ENCODE data around the gene XXYLT1. TPM values are rescaled to one million over a fixed set of nuclear protein-coding genes. Genes with fewer than 3 reads are reported as not detected.

XXYLT1 gene
- total and polyA plus RNA-seq, 9 of the 15 experiments (the other 6 are each of a cell fraction or from before 2014, with no cell fraction given), result 1.9 to 18.9 (median 15.0) TPM

DNA sequence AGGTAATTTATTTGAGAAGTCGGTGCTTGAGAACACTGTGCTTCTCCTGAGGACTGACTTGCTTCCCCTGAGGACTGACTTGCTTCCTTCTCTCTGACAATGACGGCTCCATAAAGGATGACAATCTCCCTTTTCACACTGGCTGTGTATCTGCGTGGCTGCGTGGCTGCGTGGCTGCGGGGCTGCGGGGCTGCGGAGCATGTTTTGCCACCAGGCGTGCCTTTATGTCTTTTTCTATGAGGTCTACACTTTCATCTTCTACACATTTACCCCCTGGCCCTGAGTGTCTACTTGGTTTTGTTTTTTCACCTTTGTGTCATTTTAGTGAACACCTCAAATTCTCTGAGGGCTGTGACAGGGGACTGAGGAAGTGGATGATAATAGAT is 89.9 kb downstream of the XXYLT1 start:
- Histone ChIP-seq H2AFZ (ENCODE audit: low read depth, low read length) (no peak overlapping the region), H3K27me3 (ENCODE audit: control insufficient read depth in 2 of 2, insufficient read depth in 2 of 2, low read length in 2 of 2) (no peaks in the 10 kb centered on the region), H3K9ac (ENCODE audit: insufficient read depth in 1 of 2, low read depth in 2 of 2, low read length in 2 of 2) (peak overlapping the region in 1 of 2 experiments; percentile 28; a peak in 1 of 4 replicates), H3K9me1 (ENCODE audit: control insufficient read depth, insufficient read depth, low read length) (peaks cover 4% of the 10 kb centered on the region), H3K27ac (ENCODE audit: extremely low read depth, low read depth, low read length) (peak overlapping the region; percentile 72; the same call in 2 of the 3 replicates), H3K9me3 (replicated peaks; ENCODE audit: control insufficient read depth, insufficient read depth, low read depth, low read length) (no peaks in the 10 kb centered on the region), H3K4me2 (ENCODE audit: insufficient read depth, low read length) (peak overlapping the region; percentile 10; the same call in 1 of the 2 replicates), H3K4me3 (no peak overlapping the region), H3K79me2 (ENCODE audit: control insufficient read depth, insufficient read depth, low read length) (peaks cover 52% of the 10 kb centered on the region; the same call in 2 of the 3 replicates), H4K20me1 (replicated peaks; ENCODE audit: control insufficient read depth, insufficient read depth, low read length) (no peaks in the 10 kb centered on the region), H3K4me1 (replicated peaks in 1 of 2; ENCODE audit: control insufficient read depth in 2 of 2, insufficient read depth in 2 of 2, low read length in 2 of 2) (peaks cover 51 to 84% of the 10 kb centered on the region in 2 experiments), H3K36me3 (ENCODE audit: control insufficient read depth, insufficient read depth, low read length) (no peaks in the 10 kb centered on the region)
- in situ Hi-C loops (cut with MboI) (no loop called here), intact Hi-C loops (cut with micrococcal nuclease) (loop anchor here (10.0 kb wide), 1 partner anchor 66 kb away; no protein-coding TSS in a partner anchor)
- POLR2A ChIA-PET, result interaction anchor here (0.9 to 2.4 kb wide), 5 partner anchors 8 to 1178 kb away, joined by 3 to 8 read pairs (median 5); no protein-coding TSS in a partner anchor
- DNase-seq (ENCODE audit: extremely low read depth in 1 of 4, low spot score in 3 of 4) (no peak), ATAC-seq (no peak), FAIRE-seq (no peak)
- no TSS peak for BruUV-seq (replicated peaks)
- TF ChIP-seq CHD4 (IDR thresholded peaks at IDR 0.05; ENCODE audit: insufficient read depth, insufficient replicate concordance, low read depth, low read length, poor library complexity, severe bottlenecking), result no peak
- no peak for TF ChIP-seq CTBP1 (IDR thresholded peaks at IDR 0.05; ENCODE audit: borderline replicate concordance)
- peak; percentile 24; the same call in 1 of the 2 replicates for TF ChIP-seq SPI1 (IDR thresholded peaks at IDR 0.05; ENCODE audit: borderline replicate concordance, low read depth, low read length)
- TF ChIP-seq ZNF444 (CRISPR knock-in tag; IDR thresholded peaks at IDR 0.05), result 0 out of 2 replicates have a peak, but pooled peaks have one; percentile 7
- TF ChIP-seq NELFE (IDR thresholded peaks at IDR 0.05; ENCODE audit: insufficient read depth, insufficient read length), result no peak
- TF ChIP-seq SIX5 (IDR thresholded peaks at IDR 0.05; ENCODE audit: borderline replicate concordance in 1 of 2, insufficient read depth in 1 of 2, low read depth in 1 of 2, low read length in 2 of 2), result no peak
- TF ChIP-seq CREM (IDR thresholded peaks at IDR 0.05; ENCODE audit: low read depth), result no peak
- TF ChIP-seq, protein P1, sequence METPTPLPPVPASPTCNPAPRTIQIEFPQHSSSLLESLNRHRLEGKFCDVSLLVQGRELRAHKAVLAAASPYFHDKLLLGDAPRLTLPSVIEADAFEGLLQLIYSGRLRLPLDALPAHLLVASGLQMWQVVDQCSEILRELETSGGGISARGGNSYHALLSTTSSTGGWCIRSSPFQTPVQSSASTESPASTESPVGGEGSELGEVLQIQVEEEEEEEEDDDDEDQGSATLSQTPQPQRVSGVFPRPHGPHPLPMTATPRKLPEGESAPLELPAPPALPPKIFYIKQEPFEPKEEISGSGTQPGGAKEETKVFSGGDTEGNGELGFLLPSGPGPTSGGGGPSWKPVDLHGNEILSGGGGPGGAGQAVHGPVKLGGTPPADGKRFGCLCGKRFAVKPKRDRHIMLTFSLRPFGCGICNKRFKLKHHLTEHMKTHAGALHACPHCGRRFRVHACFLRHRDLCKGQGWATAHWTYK (CRISPR knock-in tag; IDR thresholded peaks at IDR 0.05), result peak; percentile 91
- TF ChIP-seq KDM2B (CRISPR knock-in tag; IDR thresholded peaks at IDR 0.05), result no peak
- no peak for TF ChIP-seq ZNF263 (CRISPR knock-in tag; IDR thresholded peaks at IDR 0.05; ENCODE audit: borderline replicate concordance)
- no peak for TF ChIP-seq GABPA (tag; conservative IDR thresholded peaks at IDR 0.05; ENCODE audit: low read depth)
- no peak for TF ChIP-seq KDM1A (IDR thresholded peaks at IDR 0.05)
- TF ChIP-seq, protein P2, sequence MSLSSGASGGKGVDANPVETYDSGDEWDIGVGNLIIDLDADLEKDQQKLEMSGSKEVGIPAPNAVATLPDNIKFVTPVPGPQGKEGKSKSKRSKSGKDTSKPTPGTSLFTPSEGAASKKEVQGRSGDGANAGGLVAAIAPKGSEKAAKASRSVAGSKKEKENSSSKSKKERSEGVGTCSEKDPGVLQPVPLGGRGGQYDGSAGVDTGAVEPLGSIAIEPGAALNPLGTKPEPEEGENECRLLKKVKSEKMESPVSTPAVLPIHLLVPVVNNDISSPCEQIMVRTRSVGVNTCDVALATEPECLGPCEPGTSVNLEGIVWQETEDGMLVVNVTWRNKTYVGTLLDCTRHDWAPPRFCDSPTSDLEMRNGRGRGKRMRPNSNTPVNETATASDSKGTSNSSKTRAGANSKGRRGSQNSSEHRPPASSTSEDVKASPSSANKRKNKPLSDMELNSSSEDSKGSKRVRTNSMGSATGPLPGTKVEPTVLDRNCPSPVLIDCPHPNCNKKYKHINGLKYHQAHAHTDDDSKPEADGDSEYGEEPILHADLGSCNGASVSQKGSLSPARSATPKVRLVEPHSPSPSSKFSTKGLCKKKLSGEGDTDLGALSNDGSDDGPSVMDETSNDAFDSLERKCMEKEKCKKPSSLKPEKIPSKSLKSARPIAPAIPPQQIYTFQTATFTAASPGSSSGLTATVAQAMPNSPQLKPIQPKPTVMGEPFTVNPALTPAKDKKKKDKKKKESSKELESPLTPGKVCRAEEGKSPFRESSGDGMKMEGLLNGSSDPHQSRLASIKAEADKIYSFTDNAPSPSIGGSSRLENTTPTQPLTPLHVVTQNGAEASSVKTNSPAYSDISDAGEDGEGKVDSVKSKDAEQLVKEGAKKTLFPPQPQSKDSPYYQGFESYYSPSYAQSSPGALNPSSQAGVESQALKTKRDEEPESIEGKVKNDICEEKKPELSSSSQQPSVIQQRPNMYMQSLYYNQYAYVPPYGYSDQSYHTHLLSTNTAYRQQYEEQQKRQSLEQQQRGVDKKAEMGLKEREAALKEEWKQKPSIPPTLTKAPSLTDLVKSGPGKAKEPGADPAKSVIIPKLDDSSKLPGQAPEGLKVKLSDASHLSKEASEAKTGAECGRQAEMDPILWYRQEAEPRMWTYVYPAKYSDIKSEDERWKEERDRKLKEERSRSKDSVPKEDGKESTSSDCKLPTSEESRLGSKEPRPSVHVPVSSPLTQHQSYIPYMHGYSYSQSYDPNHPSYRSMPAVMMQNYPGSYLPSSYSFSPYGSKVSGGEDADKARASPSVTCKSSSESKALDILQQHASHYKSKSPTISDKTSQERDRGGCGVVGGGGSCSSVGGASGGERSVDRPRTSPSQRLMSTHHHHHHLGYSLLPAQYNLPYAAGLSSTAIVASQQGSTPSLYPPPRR (CRISPR knock-in tag; IDR thresholded peaks at IDR 0.05; ENCODE audit: borderline replicate concordance), result no peak
- TF ChIP-seq SETDB1 (IDR thresholded peaks at IDR 0.05; ENCODE audit: low read length), result no peak
- TF ChIP-seq, protein P3, sequence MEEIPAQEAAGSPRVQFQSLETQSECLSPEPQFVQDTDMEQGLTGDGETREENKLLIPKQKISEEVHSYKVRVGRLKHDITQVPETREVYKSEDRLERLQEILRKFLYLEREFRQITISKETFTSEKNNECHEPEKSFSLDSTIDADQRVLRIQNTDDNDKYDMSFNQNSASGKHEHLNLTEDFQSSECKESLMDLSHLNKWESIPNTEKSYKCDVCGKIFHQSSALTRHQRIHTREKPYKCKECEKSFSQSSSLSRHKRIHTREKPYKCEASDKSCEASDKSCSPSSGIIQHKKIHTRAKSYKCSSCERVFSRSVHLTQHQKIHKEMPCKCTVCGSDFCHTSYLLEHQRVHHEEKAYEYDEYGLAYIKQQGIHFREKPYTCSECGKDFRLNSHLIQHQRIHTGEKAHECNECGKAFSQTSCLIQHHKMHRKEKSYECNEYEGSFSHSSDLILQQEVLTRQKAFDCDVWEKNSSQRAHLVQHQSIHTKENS (CRISPR knock-in tag; IDR thresholded peaks at IDR 0.05), result no peak
- no peak for TF ChIP-seq BCOR (IDR thresholded peaks at IDR 0.05)
- CTCF ChIA-PET (ENCODE audit: low intra/inter-chr PET ratio), result no interaction called here
- WGBS (ENCODE audit: insufficient coverage, low coverage, missing lambda C conversion rate), result 83% methylated on average over 9 of the region's 9 CpGs

All from K562 (cell line).